ENCODE results near the gene MAP3K14. TPM values are rescaled to one million over a fixed set of nuclear protein-coding genes. Genes with fewer than 3 reads are reported as not detected.

Gene MAP3K14
- total and polyA plus RNA-seq, 10 of the 15 experiments (the other 5 are each of a cell fraction or from before 2014, with no cell fraction given) = 2.1 to 33.3 (median 19.7) TPM

DNA sequence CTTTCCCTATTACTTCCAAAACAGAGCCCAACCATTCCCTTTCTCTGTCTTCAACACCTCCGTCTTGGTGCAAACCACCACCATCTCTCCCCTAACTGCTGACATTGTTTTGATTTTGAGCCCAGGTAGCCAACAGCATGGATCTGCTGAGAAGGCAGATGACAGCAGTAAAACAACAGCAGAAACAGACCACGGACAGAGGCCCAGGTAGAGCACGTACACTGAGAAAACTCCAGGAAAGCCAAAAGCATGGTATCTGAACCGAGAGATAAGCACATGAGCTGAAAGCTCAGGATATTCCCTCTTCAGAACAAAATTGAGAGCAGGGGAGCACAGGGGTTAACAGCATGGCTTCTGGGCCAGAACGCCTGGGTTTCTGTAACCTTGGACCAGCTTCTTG lies 18.9 kb upstream of the MAP3K14 start:
- no peaks in the 10 kb centered on the region for H3K36me3 ChIP-seq (ENCODE audit: control insufficient read depth in 2 of 2, insufficient read depth in 2 of 2, low read length in 1 of 2)
- H2AFZ ChIP-seq (ENCODE audit: control insufficient read depth, low read depth, low read length) = no peak overlapping the region
- no peak for TF ChIP-seq RCOR1 (conservative IDR thresholded peaks at IDR 0.05; ENCODE audit: low read depth, low read length)
- TF ChIP-seq EGR1 (IDR thresholded peaks at IDR 0.05; ENCODE audit: borderline replicate concordance in 1 of 2, low read depth in 2 of 2, low read length in 2 of 2) = no peak
- no peak for TF ChIP-seq HDAC2 (IDR thresholded peaks at IDR 0.05)
- no peak for TF ChIP-seq TCF12 (IDR thresholded peaks at IDR 0.05; ENCODE audit: low read depth, low read length)
- TF ChIP-seq, protein P1, sequence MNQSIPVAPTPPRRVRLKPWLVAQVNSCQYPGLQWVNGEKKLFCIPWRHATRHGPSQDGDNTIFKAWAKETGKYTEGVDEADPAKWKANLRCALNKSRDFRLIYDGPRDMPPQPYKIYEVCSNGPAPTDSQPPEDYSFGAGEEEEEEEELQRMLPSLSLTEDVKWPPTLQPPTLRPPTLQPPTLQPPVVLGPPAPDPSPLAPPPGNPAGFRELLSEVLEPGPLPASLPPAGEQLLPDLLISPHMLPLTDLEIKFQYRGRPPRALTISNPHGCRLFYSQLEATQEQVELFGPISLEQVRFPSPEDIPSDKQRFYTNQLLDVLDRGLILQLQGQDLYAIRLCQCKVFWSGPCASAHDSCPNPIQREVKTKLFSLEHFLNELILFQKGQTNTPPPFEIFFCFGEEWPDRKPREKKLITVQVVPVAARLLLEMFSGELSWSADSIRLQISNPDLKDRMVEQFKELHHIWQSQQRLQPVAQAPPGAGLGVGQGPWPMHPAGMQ (IDR thresholded peaks at IDR 0.05; ENCODE audit: borderline replicate concordance) = no peak
- TF ChIP-seq, protein P2, sequence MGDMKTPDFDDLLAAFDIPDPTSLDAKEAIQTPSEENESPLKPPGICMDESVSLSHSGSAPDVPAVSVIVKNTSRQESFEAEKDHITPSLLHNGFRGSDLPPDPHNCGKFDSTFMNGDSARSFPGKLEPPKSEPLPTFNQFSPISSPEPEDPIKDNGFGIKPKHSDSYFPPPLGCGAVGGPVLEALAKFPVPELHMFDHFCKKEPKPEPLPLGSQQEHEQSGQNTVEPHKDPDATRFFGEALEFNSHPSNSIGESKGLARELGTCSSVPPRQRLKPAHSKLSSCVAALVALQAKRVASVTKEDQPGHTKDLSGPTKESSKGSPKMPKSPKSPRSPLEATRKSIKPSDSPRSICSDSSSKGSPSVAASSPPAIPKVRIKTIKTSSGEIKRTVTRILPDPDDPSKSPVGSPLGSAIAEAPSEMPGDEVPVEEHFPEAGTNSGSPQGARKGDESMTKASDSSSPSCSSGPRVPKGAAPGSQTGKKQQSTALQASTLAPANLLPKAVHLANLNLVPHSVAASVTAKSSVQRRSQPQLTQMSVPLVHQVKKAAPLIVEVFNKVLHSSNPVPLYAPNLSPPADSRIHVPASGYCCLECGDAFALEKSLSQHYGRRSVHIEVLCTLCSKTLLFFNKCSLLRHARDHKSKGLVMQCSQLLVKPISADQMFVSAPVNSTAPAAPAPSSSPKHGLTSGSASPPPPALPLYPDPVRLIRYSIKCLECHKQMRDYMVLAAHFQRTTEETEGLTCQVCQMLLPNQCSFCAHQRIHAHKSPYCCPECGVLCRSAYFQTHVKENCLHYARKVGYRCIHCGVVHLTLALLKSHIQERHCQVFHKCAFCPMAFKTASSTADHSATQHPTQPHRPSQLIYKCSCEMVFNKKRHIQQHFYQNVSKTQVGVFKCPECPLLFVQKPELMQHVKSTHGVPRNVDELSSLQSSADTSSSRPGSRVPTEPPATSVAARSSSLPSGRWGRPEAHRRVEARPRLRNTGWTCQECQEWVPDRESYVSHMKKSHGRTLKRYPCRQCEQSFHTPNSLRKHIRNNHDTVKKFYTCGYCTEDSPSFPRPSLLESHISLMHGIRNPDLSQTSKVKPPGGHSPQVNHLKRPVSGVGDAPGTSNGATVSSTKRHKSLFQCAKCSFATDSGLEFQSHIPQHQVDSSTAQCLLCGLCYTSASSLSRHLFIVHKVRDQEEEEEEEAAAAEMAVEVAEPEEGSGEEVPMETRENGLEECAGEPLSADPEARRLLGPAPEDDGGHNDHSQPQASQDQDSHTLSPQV (IDR thresholded peaks at IDR 0.05) = no peak
- no peak for TF ChIP-seq SIX5 (IDR thresholded peaks at IDR 0.05; ENCODE audit: low read depth, low read length, severe bottlenecking)
- no peak for TF ChIP-seq ZSCAN29 (IDR thresholded peaks at IDR 0.05)
- TF ChIP-seq IKZF1 (conservative IDR thresholded peaks at IDR 0.05) = no peak
- ChIA-PET CTCF (interaction anchor here (1.0 to 1.4 kb wide), 2 partner anchors 10 kb away, joined by 3 to 4 read pairs; no protein-coding TSS in a partner anchor), POLR2A (interaction anchor here (1.0 to 1.1 kb wide), 3 partner anchors 10 to 38 kb away, joined by 3 to 5 read pairs (median 5); partner anchors contain the start of gene MAP3K14), RAD21 (ENCODE audit: unreplicated experiment) (interaction anchor here (1.9 to 2.1 kb wide), 2 partner anchors 19 to 25 kb away, joined by 5 to 8 read pairs; partner anchors contain the start of gene MAP3K14), SMC1A (ENCODE audit: uncharacterized antibody, unreplicated experiment) (interaction anchor here (1.2 to 2.5 kb wide), 4 partner anchors 9 to 49 kb away, joined by 3 to 15 read pairs (median 6); no protein-coding TSS in a partner anchor)
- no peaks in the 10 kb centered on the region for H3K9me3 ChIP-seq (replicated peaks; ENCODE audit: control insufficient read depth, insufficient read depth, low read length)
- H3K27me3 ChIP-seq (replicated peaks in 1 of 2; ENCODE audit: control insufficient read depth in 2 of 2, insufficient read depth in 2 of 2, low read length in 1 of 2) = no peaks in the 10 kb centered on the region
- H3K4me2 ChIP-seq (ENCODE audit: control insufficient read depth, insufficient read depth) = no peak overlapping the region
- H4K20me1 ChIP-seq (ENCODE audit: control insufficient read depth, insufficient read depth) = no peaks in the 10 kb centered on the region
- in situ Hi-C loops (cut with MboI) = no loop called here
- FAIRE-seq (no peak), ATAC-seq (no peak), DNase-seq (ENCODE audit: low read depth, low spot score) (no peak)
- H3K27ac ChIP-seq (ENCODE audit: control insufficient read depth, insufficient read depth) = no peak overlapping the region
- no peak overlapping the region for H3K9ac ChIP-seq (ENCODE audit: control insufficient read depth, insufficient read depth, low read length)
- no TSS peak for BruUV-seq (replicated peaks)
- no peaks in the 10 kb centered on the region for H3K79me2 ChIP-seq (ENCODE audit: control insufficient read depth, insufficient read depth, low read length)
- H3K4me3 ChIP-seq = no peak overlapping the region
- H3K4me1 ChIP-seq (ENCODE audit: control insufficient read depth, insufficient read depth, low read length) = peaks cover 29% of the 10 kb centered on the region
- WGBS (ENCODE audit: insufficient coverage, insufficient replicate concordance, low lambda C conversion rate, missing lambda C conversion rate) = 98% methylated on average over 5 of the region's 5 CpGs
- intact Hi-C loops (cut with micrococcal nuclease; ENCODE audit: unreplicated experiment) = no loop called here

Data from GM12878 (cell line).